Right atrium auricular region (tissue), 2 donors: ENCODE measurements around the gene SATB1. TPM values are rescaled to one million over a fixed set of nuclear protein-coding genes. Genes with fewer than 3 reads are reported as not detected.

Source experiments
- DNase-seq: peaks from one replicate; pipeline ENCODE4 v3.0.0-alpha.2; 2019; ENCODE audit warnings: low spot score
- H3K27ac ChIP-seq, 2 donors: fragments of 200-600 bp; sonication (generic); 1 replicate in 1 of 2; 2 replicates in 1 of 2; pipeline ENCODE4 v1.5.1; 2016 to 2019
- H3K27me3 ChIP-seq, 2 donors: fragments of 200-600 bp; sonication (generic); one replicate each; pipeline versions ENCODE4 v1.5.1 to v1.6.0; 2017 to 2019
- H3K36me3 ChIP-seq: fragments of 200-600 bp; sonication (generic); one replicate; pipeline ENCODE4 v1.5.1; 2016
- H3K4me1 ChIP-seq, 2 donors: fragments of 200-600 bp; sonication (generic); one replicate each; pipeline versions ENCODE4 v1.5.1 to v1.6.0; 2017 to 2019
- H3K4me3 ChIP-seq, 2 donors: fragments of 200-600 bp; sonication (generic); 1 replicate in 1 of 2; 2 replicates in 1 of 2; pipeline ENCODE4 v1.5.1; 2017 to 2019; ENCODE audit warnings: mild to moderate bottlenecking in 1 of 2, moderate library complexity in 1 of 2
- H3K9me3 ChIP-seq, 2 donors: fragments of 200-600 bp; sonication (generic); one replicate each; pipeline ENCODE4 v1.5.1; 2019
- total RNA-seq, 2 donors: library from RNA; depleted of rRNA; stranded (reverse); fragments of >200 nt; gene quantifications; one replicate each; pipeline ENCODE4 v1.1.0, GENCODE V29; 2016
- TF ChIP-seq, protein P1 (sequence below), 2 donors: fragments of 200-600 bp; sonication (generic); IDR thresholded peaks; one replicate each; pipeline ENCODE4 v1.5.1; 2019; ENCODE audit warnings: antibody characterized with exemption in 2 of 2

SATB1 gene
- total RNA-seq, 2 donors from 2014 or later: 41.6 to 45.2 TPM

- Histone ChIP-seq H3K36me3 (no peaks in the 10 kb centered on the region), H3K27me3 (no peaks in the 10 kb centered on the region), H3K27ac (no peak overlapping the region), H3K9me3 (no peaks in the 10 kb centered on the region), H3K4me1 (no peaks in the 10 kb centered on the region), H3K4me3 (no peak overlapping the region)
- TF ChIP-seq, protein P1, sequence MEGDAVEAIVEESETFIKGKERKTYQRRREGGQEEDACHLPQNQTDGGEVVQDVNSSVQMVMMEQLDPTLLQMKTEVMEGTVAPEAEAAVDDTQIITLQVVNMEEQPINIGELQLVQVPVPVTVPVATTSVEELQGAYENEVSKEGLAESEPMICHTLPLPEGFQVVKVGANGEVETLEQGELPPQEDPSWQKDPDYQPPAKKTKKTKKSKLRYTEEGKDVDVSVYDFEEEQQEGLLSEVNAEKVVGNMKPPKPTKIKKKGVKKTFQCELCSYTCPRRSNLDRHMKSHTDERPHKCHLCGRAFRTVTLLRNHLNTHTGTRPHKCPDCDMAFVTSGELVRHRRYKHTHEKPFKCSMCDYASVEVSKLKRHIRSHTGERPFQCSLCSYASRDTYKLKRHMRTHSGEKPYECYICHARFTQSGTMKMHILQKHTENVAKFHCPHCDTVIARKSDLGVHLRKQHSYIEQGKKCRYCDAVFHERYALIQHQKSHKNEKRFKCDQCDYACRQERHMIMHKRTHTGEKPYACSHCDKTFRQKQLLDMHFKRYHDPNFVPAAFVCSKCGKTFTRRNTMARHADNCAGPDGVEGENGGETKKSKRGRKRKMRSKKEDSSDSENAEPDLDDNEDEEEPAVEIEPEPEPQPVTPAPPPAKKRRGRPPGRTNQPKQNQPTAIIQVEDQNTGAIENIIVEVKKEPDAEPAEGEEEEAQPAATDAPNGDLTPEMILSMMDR (IDR thresholded peaks at IDR 0.05): no peak
- no peak for DNase-seq
These were observed 11.1 kb upstream of the SATB1 start for GRCh38 chr3:18436213-18436612.

DNA sequence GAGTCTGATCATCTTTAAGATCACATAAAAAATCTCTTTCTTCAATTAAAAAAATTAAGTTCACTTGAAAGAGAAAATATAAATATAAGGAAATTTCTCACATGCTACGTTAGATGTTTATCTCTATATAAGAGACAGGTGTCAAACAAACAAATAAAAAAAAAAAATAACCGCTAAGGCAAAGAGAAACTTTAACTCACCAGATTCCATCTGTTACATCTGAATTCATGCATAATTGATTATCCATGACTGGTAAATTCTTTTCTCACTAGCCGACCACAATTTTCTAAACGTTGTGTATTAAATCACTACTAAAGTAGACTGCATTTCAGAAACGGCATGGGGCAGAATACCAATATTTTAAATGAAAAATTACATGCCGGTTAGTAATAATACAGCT lies 9.6 kb upstream of the SATB1 start:
- Histone ChIP-seq H3K27ac (no peak overlapping the region), H3K4me3 (no peak overlapping the region), H3K9me3 (no peaks in the 10 kb centered on the region), H3K36me3 (no peaks in the 10 kb centered on the region), H3K4me1 (no peaks in the 10 kb centered on the region), H3K27me3 (no peaks in the 10 kb centered on the region)
- TF ChIP-seq, protein P1 (IDR thresholded peaks at IDR 0.05): no peak
- no peak for DNase-seq

DNA sequence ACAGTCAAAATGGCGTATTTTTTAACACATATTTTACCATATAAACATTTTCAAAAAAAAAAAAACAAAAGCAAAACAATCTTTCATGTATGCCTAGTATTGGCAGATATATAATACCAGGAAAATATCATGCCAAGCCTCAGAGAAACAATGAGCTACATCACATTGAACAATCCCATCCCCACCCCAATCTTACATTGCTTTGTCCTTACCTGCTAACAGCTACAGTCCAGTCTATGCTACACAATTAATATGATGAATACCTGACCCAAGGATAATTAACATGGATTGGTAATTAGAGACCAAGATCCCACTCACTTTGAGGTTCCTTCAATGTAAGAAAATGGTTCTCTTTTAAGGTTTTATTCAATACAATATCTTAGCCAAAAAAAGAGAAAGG lies 7.6 kb upstream of the SATB1 start:
- Histone ChIP-seq H3K4me3 (no peak overlapping the region), H3K36me3 (no peaks in the 10 kb centered on the region), H3K27ac (no peak overlapping the region), H3K9me3 (no peaks in the 10 kb centered on the region), H3K4me1 (no peaks in the 10 kb centered on the region), H3K27me3 (no peaks in the 10 kb centered on the region)
- TF ChIP-seq, protein P1 (IDR thresholded peaks at IDR 0.05): no peak
- no peak for DNase-seq

DNA sequence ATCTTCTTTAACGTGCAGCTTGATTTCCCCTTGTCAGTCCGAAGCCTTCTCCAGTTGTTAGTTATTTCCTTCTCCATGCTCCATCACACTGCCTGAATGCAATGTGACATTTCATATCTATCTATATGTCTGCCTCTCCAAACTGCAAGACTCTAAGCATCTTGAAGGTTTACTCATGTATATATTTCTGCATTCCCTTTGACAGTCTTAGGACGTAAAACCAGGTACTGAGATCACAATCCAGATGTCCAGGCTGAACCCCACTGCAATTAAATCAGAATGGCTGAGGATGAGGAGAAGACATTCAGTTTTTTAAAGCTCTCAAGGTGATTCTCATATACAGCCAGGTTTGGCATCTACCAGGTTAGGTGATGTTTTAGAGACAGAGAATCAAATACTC lies 6.1 kb upstream of the SATB1 start:
- no peak overlapping the region for H3K4me3 ChIP-seq
- TF ChIP-seq, protein P1 (IDR thresholded peaks at IDR 0.05): no peak

GRCh38 chr3:18428991-18429745 lies 4.0 kb upstream of the SATB1 start:
- TF ChIP-seq, protein P1 (IDR thresholded peaks at IDR 0.05): no peak
- Histone ChIP-seq H3K36me3 (no peaks in the 10 kb centered on the region), H3K4me1 (no peaks in the 10 kb centered on the region), H3K9me3 (no peaks in the 10 kb centered on the region), H3K27ac (no peak overlapping the region), H3K4me3 (no peak overlapping the region), H3K27me3 (no peaks in the 10 kb centered on the region)
- no peak for DNase-seq

More for the DNA sequence above, 6.1 kb upstream of the SATB1 start:
- no peak for DNase-seq
- Histone ChIP-seq H3K27me3 (no peaks in the 10 kb centered on the region), H3K27ac (no peak overlapping the region), H3K4me1 (no peaks in the 10 kb centered on the region), H3K36me3 (no peaks in the 10 kb centered on the region), H3K9me3 (no peaks in the 10 kb centered on the region)

DNA sequence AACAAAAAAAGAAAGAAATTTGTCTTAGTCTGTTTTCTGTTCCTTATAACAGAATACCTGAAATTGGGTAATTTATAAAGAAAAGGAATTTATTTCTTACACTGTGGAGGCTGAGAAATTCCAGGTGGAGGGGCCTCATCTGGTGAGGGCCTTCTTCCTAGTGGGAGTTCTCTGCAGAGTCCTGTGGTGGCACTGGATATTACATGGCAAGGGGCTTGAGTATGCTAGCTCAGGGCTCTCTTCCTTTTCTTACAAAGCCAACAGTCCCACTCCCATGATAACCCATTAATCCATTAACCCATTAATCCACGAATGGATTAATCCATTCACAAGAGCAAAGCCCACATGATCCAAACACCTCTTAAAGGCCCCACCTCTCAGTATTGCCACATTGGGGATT lies 2.9 kb upstream of the SATB1 start:
- no peaks in the 10 kb centered on the region for H3K9me3 ChIP-seq
- no peak overlapping the region for H3K4me3 ChIP-seq
- no peak overlapping the region for H3K27ac ChIP-seq
- TF ChIP-seq, protein P1 (IDR thresholded peaks at IDR 0.05): no peak
- no peak for DNase-seq
- no peaks in the 10 kb centered on the region for H3K36me3 ChIP-seq
- peaks cover 0 to 3% of the 10 kb centered on the region in 2 donors for H3K4me1 ChIP-seq
- H3K27me3 ChIP-seq: no peaks in the 10 kb centered on the region
